HCT116 (cell line): ENCODE data around the gene LPCAT2. TPM values are rescaled to one million over a fixed set of nuclear protein-coding genes. Genes with fewer than 3 reads are reported as not detected.

ENCODE experiments used
- ATAC-seq: fragments of 200-7000 bp; cut with Tn5 transposase; 2 replicates; pipeline ENCODE4 v1.9.1; 2020; ENCODE audit warnings: mild to moderate bottlenecking, moderate library complexity
- BruUV-seq: library from RNA; stranded (reverse); fragments of 400-500 nt; replicated peaks from 2 replicates; lab custom pipeline; 2021; lab: Mats Ljungman, UMichigan
- CTCF ChIA-PET: fragments of 300-600 bp; sonication (Branson Sonifier 250); formaldehyde crosslinking; loops from one replicate; lab custom pipeline; 2021; ENCODE audit warnings: antibody characterized with exemption; lab: Charles Lee
- POLR2A ChIA-PET: fragments of 300-600, 350-600 bp; sonication (Branson Sonifier 250); formaldehyde crosslinking; loops from one replicate; lab custom pipeline; 2021; ENCODE audit warnings: antibody characterized with exemption; lab: Charles Lee
- RAD21 ChIA-PET, 2 experiments: fragments of 300-600 bp; sonication (Branson Sonifier 250); formaldehyde crosslinking; loops; one replicate each; lab custom pipeline; 2023; ENCODE audit warnings: low total read pairs in 2 of 2; ENCODE audit not compliant: uncharacterized antibody in 2 of 2, unreplicated experiment in 2 of 2, low non-redundant PET in 1 of 2; lab: Charles Lee
- DNase-seq: peaks from one replicate; pipeline ENCODE4 v3.0.0-alpha.2; 2010; ENCODE audit warnings: low read depth, low spot score
- H2AFZ ChIP-seq: fragments of 200-600 bp; shearing (Covaris generic), sonication (generic); 2 replicates; pipeline ENCODE4 v1.6.1; 2017; ENCODE audit warnings: low read depth, mixed run types, mixed read lengths, antibody characterized with exemption, low read length; ENCODE audit not compliant: poor library complexity, severe bottlenecking
- H3K27ac ChIP-seq: 2 replicates; pipeline ENCODE4 v1.5.1; 2012; ENCODE audit warnings: low read depth, low read length
- H3K27me3 ChIP-seq: fragments of 200-600 bp; sonication (generic); 2 replicates; pipeline ENCODE4 v1.6.1; 2016; ENCODE audit warnings: mixed run types, low read length, mixed read lengths; ENCODE audit not compliant: insufficient read depth
- H3K36me3 ChIP-seq, 2 experiments: fragments of 200-500 bp in 1 of 2; fragments of 200-600 bp in 1 of 2; sonication (Bioruptor generic) in 1 of 2; sonication (generic) in 1 of 2; 2 replicates each; pipeline versions ENCODE4 v1.5.1 to v1.6.1; 2014 to 2016; ENCODE audit warnings: low read length in 2 of 2, inconsistent platforms in 1 of 2, mixed read lengths in 1 of 2, mixed run types in 1 of 2; ENCODE audit not compliant: insufficient read depth in 2 of 2, control insufficient read depth in 1 of 2
- H3K4me1 ChIP-seq, 2 experiments: fragments of 200-600 bp in 1 of 2; sonication (generic) in 1 of 2; 2 replicates each; pipeline versions ENCODE4 v1.5.1 to v1.6.1; 2012 to 2017; ENCODE audit warnings: low read length in 2 of 2, inconsistent platforms in 1 of 2, mild to moderate bottlenecking in 1 of 2, mixed read lengths in 1 of 2, mixed run types in 1 of 2, moderate library complexity in 1 of 2; ENCODE audit not compliant: insufficient read depth in 2 of 2, control insufficient read depth in 1 of 2
- H3K4me2 ChIP-seq: fragments of 200-600 bp; sonication (generic); 2 replicates; pipeline ENCODE4 v1.6.1; 2017; ENCODE audit warnings: mixed run types, low read length, mixed read lengths
- H3K4me3 ChIP-seq, 2 experiments: fragments of 200-600 bp in 1 of 2; sonication (generic) in 1 of 2; replicated peaks in 1 of 2; 2 replicates each; pipeline ENCODE4 v1.5.1; 2011 to 2016; ENCODE audit warnings: low read length in 2 of 2, control low read depth in 1 of 2, low read depth in 1 of 2, mild to moderate bottlenecking in 1 of 2, mixed read lengths in 1 of 2, mixed run types in 1 of 2
- H3K79me2 ChIP-seq: fragments of 200-600 bp; sonication (generic); 2 replicates; pipeline ENCODE4 v1.6.1; 2017; ENCODE audit warnings: mild to moderate bottlenecking, mixed run types, low read length, moderate library complexity, mixed read lengths; ENCODE audit not compliant: insufficient read depth
- H3K9ac ChIP-seq: fragments of 200-600 bp; sonication (generic); 2 replicates; pipeline ENCODE4 v1.6.1; 2016; ENCODE audit warnings: low read length, mixed read lengths
- H3K9me2 ChIP-seq: fragments of 200-600 bp; sonication (generic), shearing (Covaris generic); 2 replicates; pipeline ENCODE4 v1.6.1; 2017; ENCODE audit warnings: mixed run types, mild to moderate bottlenecking, moderate library complexity; ENCODE audit not compliant: insufficient read depth
- H3K9me3 ChIP-seq, 2 experiments: fragments of 200-500 bp in 1 of 2; fragments of 200-600 bp in 1 of 2; sonication (Bioruptor generic) in 1 of 2; sonication (generic) in 1 of 2; 2 replicates each; pipeline ENCODE4 v1.6.1; 2014 to 2017; ENCODE audit warnings: low read length in 2 of 2, mixed read lengths in 2 of 2, inconsistent platforms in 1 of 2, low read depth in 1 of 2, mild to moderate bottlenecking in 1 of 2, mixed run types in 1 of 2, moderate library complexity in 1 of 2; ENCODE audit not compliant: control insufficient read depth in 1 of 2, insufficient read depth in 1 of 2
- H4K20me1 ChIP-seq: fragments of 200-600 bp; sonication (generic), shearing (Covaris generic); 2 replicates; pipeline ENCODE4 v1.6.1; 2017; ENCODE audit warnings: mixed run types, mild to moderate bottlenecking, moderate library complexity; ENCODE audit not compliant: insufficient read depth
- EZH2 ChIP-seq: fragments of 200-600 bp; sonication (generic); IDR thresholded peaks from 2 replicates; pipeline ENCODE4 v1.6.1; 2017; ENCODE audit warnings: antibody characterized with exemption, mixed run types
- EZH2phosphoT487 ChIP-seq: fragments of 200-600 bp; IDR thresholded peaks from 2 replicates; pipeline ENCODE4 v1.6.1; 2018; ENCODE audit warnings: antibody characterized with exemption, borderline replicate concordance
- RAD21 ChIP-seq: IDR thresholded peaks from 2 replicates; pipeline ENCODE4 v1.6.1; 2012; ENCODE audit warnings: low read depth, mild to moderate bottlenecking
- YY1 ChIP-seq: IDR thresholded peaks from 2 replicates; pipeline ENCODE4 v1.6.1; 2011; ENCODE audit warnings: low read length, low read depth, moderate library complexity, mild to moderate bottlenecking; ENCODE audit not compliant: insufficient replicate concordance; ENCODE audit errors: extremely low read depth
- intact Hi-C: fragments of 100-400 bp; cut with micrococcal nuclease; formaldehyde crosslinking; loops from 2 replicates; pipeline ENCODE4 v1.10.0; 2022
- total RNA-seq: library from RNA; stranded (reverse); gene quantifications from one replicate; pipeline ENCODE4 v1.2.1, GENCODE V29; 2021; ENCODE audit not compliant: unreplicated experiment
- TF ChIP-seq, protein P1 (sequence below): IDR thresholded peaks from 2 replicates; pipeline ENCODE4 v1.6.1; 2012
- TF ChIP-seq, protein P2 (sequence below): IDR thresholded peaks from 2 replicates; pipeline ENCODE4 v1.6.1; 2012; ENCODE audit warnings: low read depth

The LPCAT2 gene
- total RNA-seq, 1 experiment from 2014 or later = 13.1 TPM

DNA sequence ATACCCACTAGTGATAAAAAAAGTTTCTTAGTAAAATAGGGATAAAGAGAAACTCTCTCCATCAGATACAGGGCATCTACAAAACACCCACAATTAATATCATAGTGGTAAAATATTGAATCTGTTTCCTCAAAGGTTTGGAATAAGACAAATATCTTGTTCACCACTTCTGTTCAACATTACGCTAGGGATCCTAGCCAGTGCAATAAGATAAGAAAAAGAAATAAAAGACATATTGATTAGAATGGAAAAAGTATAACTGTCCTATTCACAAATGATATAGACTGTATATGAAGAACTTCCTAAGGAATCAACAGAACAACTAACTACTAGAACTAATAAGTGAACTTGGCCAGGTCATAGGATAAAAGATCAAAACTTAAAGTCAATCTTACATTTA lies 12.9 kb downstream of the LPCAT2 start:
- DNase-seq (no peak), ATAC-seq (no peak)
- H3K9ac ChIP-seq = no peak overlapping the region
- H3K9me2 ChIP-seq = no peaks in the 10 kb centered on the region
- H3K9me3 ChIP-seq = no peaks in the 10 kb centered on the region; a peak in 1 of 4 replicates
- ChIA-PET RAD21 (no interaction called here), POLR2A (no interaction called here), CTCF (no interaction called here)
- no peaks in the 10 kb centered on the region for H3K79me2 ChIP-seq
- H2AFZ ChIP-seq = no peak overlapping the region
- H3K4me1 ChIP-seq = no peaks in the 10 kb centered on the region
- H3K4me3 ChIP-seq = no peak overlapping the region
- H3K4me2 ChIP-seq = no peak overlapping the region
- H3K27ac ChIP-seq = no peak overlapping the region
- no peaks in the 10 kb centered on the region for H3K27me3 ChIP-seq
- H4K20me1 ChIP-seq = no peaks in the 10 kb centered on the region
- no peak for TF ChIP-seq EZH2phosphoT487
- TF ChIP-seq RAD21 = no peak
- no peak for TF ChIP-seq EZH2
- TF ChIP-seq YY1 = no peak
- TF ChIP-seq, protein P1, sequence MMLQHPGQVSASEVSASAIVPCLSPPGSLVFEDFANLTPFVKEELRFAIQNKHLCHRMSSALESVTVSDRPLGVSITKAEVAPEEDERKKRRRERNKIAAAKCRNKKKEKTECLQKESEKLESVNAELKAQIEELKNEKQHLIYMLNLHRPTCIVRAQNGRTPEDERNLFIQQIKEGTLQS = no peak
- TF ChIP-seq, protein P2, sequence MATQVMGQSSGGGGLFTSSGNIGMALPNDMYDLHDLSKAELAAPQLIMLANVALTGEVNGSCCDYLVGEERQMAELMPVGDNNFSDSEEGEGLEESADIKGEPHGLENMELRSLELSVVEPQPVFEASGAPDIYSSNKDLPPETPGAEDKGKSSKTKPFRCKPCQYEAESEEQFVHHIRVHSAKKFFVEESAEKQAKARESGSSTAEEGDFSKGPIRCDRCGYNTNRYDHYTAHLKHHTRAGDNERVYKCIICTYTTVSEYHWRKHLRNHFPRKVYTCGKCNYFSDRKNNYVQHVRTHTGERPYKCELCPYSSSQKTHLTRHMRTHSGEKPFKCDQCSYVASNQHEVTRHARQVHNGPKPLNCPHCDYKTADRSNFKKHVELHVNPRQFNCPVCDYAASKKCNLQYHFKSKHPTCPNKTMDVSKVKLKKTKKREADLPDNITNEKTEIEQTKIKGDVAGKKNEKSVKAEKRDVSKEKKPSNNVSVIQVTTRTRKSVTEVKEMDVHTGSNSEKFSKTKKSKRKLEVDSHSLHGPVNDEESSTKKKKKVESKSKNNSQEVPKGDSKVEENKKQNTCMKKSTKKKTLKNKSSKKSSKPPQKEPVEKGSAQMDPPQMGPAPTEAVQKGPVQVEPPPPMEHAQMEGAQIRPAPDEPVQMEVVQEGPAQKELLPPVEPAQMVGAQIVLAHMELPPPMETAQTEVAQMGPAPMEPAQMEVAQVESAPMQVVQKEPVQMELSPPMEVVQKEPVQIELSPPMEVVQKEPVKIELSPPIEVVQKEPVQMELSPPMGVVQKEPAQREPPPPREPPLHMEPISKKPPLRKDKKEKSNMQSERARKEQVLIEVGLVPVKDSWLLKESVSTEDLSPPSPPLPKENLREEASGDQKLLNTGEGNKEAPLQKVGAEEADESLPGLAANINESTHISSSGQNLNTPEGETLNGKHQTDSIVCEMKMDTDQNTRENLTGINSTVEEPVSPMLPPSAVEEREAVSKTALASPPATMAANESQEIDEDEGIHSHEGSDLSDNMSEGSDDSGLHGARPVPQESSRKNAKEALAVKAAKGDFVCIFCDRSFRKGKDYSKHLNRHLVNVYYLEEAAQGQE = no peak
- no TSS peak for BruUV-seq
- no peaks in the 10 kb centered on the region for H3K36me3 ChIP-seq
- intact Hi-C loops = no loop called here
